H1 (cell line): ENCODE results near the gene PALM. TPM values are rescaled to one million over a fixed set of nuclear protein-coding genes. Genes with fewer than 3 reads are reported as not detected.

Source experiments
- CTCF ChIA-PET: fragments of 300-600 bp; sonication (Branson Sonifier 250); formaldehyde crosslinking; loops from one replicate; lab custom pipeline; 2021; ENCODE audit not compliant: partially characterized antibody; lab: Charles Lee
- POLR2A ChIA-PET: fragments of 300-600 bp; sonication (Branson Sonifier 250); formaldehyde crosslinking; loops from one replicate; lab custom pipeline; 2021; ENCODE audit warnings: inconsistent platforms; ENCODE audit not compliant: partially characterized antibody; lab: Charles Lee
- DNase-seq, 2 experiments: peaks; one replicate each; pipeline versions ENCODE4 v3.0.0 to v3.0.0-alpha.2; 2010 to 2022; ENCODE audit warnings: low spot score in 2 of 2, low read depth in 1 of 2, mixed read lengths in 1 of 2
- FAIRE-seq: peaks from 2 replicates; lab custom pipeline; 2011; peaks lifted over from hg19 to GRCh38; lab: Jason Lieb, UNC
- H2AFZ ChIP-seq: 2 replicates; pipeline ENCODE4 v1.8.1; 2012; ENCODE audit warnings: low read length, inconsistent platforms
- H2AK5ac ChIP-seq: 2 replicates; pipeline ENCODE4 v1.6.1; 2013; ENCODE audit warnings: low read depth, low read length
- H2BK120ac ChIP-seq: replicated peaks from 2 replicates; pipeline ENCODE3; 2013; ENCODE audit warnings: low read depth, low read length, inconsistent platforms
- H2BK12ac ChIP-seq: 2 replicates; pipeline ENCODE4 v1.6.1; 2013; ENCODE audit warnings: low read depth, low read length
- H2BK15ac ChIP-seq: 2 replicates; pipeline ENCODE4 v1.6.1; 2013; ENCODE audit warnings: low read length
- H2BK20ac ChIP-seq: 2 replicates; pipeline ENCODE4 v1.6.1; 2013; ENCODE audit warnings: low read length
- H2BK5ac ChIP-seq: 2 replicates; pipeline ENCODE4 v1.6.1; 2013; ENCODE audit warnings: low read depth, low read length
- H3K14ac ChIP-seq: 2 replicates; pipeline ENCODE4 v1.6.1; 2013; ENCODE audit warnings: inconsistent platforms; ENCODE audit not compliant: insufficient read length
- H3K18ac ChIP-seq: 2 replicates; pipeline ENCODE4 v1.6.1; 2013; ENCODE audit warnings: low read length; ENCODE audit errors: extremely low read depth
- H3K23ac ChIP-seq: 2 replicates; pipeline ENCODE4 v1.6.1; 2013; ENCODE audit warnings: inconsistent platforms; ENCODE audit not compliant: insufficient read length
- H3K23me2 ChIP-seq: 2 replicates; pipeline ENCODE4 v1.6.1; 2013; ENCODE audit warnings: low read depth, low read length
- H3K27ac ChIP-seq: 2 replicates; pipeline ENCODE4 v1.6.1; 2011; ENCODE audit warnings: low read depth, low read length, inconsistent platforms
- H3K27me3 ChIP-seq, 4 experiments: replicated peaks in 1 of 4; 1 replicate in 1 of 4; 2 replicates in 3 of 4; pipeline versions ENCODE4 v1.6.1 to v1.8.1; 2011 to 2013; ENCODE audit warnings: low read length in 3 of 4, mild to moderate bottlenecking in 3 of 4, inconsistent platforms in 2 of 4, mixed read lengths in 2 of 4, moderate library complexity in 1 of 4; ENCODE audit not compliant: control insufficient read depth in 3 of 4, insufficient read depth in 3 of 4; ENCODE audit errors: extremely low read depth in 1 of 4
- H3K36me3 ChIP-seq, 4 experiments: 2 replicates each; pipeline versions ENCODE4 v1.6.1 to v1.8.1; 2011 to 2013; ENCODE audit warnings: mild to moderate bottlenecking in 4 of 4, low read length in 3 of 4, moderate library complexity in 2 of 4, control low read depth in 1 of 4, inconsistent platforms in 1 of 4; ENCODE audit not compliant: insufficient read depth in 4 of 4, control insufficient read depth in 2 of 4
- H3K4ac ChIP-seq: replicated peaks from 2 replicates; pipeline ENCODE3; 2013; ENCODE audit warnings: low read length, low read depth, mixed read lengths, inconsistent platforms; ENCODE audit not compliant: insufficient read length
- H3K4me1 ChIP-seq, 4 experiments: replicated peaks in 1 of 4; 1 replicate in 1 of 4; 2 replicates in 3 of 4; pipeline versions ENCODE4 v1.6.1 to v1.8.1; 2011 to 2013; ENCODE audit warnings: low read length in 3 of 4, inconsistent platforms in 2 of 4, mixed read lengths in 1 of 4; ENCODE audit not compliant: insufficient read depth in 4 of 4, control insufficient read depth in 3 of 4
- H3K4me2 ChIP-seq, 2 experiments: 2 replicates each; pipeline versions ENCODE4 v1.6.1 to v1.8.1; 2011 to 2013; ENCODE audit warnings: low read depth in 2 of 2, low read length in 2 of 2, control low read depth in 1 of 2, inconsistent platforms in 1 of 2, mild to moderate bottlenecking in 1 of 2; ENCODE audit not compliant: insufficient read depth in 1 of 2
- H3K4me3 ChIP-seq, 4 experiments: fragments of 200-600, 300-600 bp in 1 of 4; sonication (generic), shearing (Covaris generic), sonication (Bioruptor Twin) in 1 of 4; 2 replicates each; pipeline versions ENCODE4 v1.5.1 to v1.8.1; 2011 to 2016; ENCODE audit warnings: low read length in 4 of 4, low read depth in 3 of 4, control low read depth in 2 of 4, inconsistent platforms in 2 of 4, mild to moderate bottlenecking in 2 of 4, mixed read lengths in 1 of 4, moderate library complexity in 1 of 4; ENCODE audit not compliant: insufficient read depth in 2 of 4; ENCODE audit errors: extremely low read depth in 1 of 4
- H3K56ac ChIP-seq: replicated peaks from 2 replicates; pipeline ENCODE3; 2013; ENCODE audit warnings: low read depth, mild to moderate bottlenecking, mixed read lengths, low read length, inconsistent platforms; ENCODE audit not compliant: insufficient read length
- H3K79me1 ChIP-seq: 2 replicates; pipeline ENCODE4 v1.6.1; 2013; ENCODE audit warnings: low read depth, low read length, control low read depth
- H3K79me2 ChIP-seq, 2 experiments: 2 replicates each; pipeline versions ENCODE4 v1.6.1 to v1.8.1; 2012 to 2013; ENCODE audit warnings: low read length in 2 of 2, mild to moderate bottlenecking in 2 of 2, inconsistent platforms in 1 of 2; ENCODE audit not compliant: insufficient read depth in 2 of 2, control insufficient read depth in 1 of 2
- H3K9ac ChIP-seq, 4 experiments: replicated peaks in 1 of 4; 1 replicate in 1 of 4; 2 replicates in 3 of 4; pipeline versions ENCODE4 v1.6.1 to v1.8.1; 2011 to 2013; ENCODE audit warnings: low read depth in 3 of 4, low read length in 3 of 4, control low read depth in 2 of 4, mild to moderate bottlenecking in 2 of 4, moderate library complexity in 2 of 4, inconsistent platforms in 1 of 4; ENCODE audit errors: extremely low read depth in 1 of 4
- H3K9me3 ChIP-seq, 2 experiments: 2 replicates each; pipeline versions ENCODE4 v1.6.1 to v1.8.1; 2012 to 2013; ENCODE audit warnings: mild to moderate bottlenecking in 2 of 2, moderate library complexity in 2 of 2, control low read depth in 1 of 2, inconsistent platforms in 1 of 2, low read depth in 1 of 2, low read length in 1 of 2, mixed read lengths in 1 of 2; ENCODE audit not compliant: insufficient read depth in 2 of 2
- H4K20me1 ChIP-seq, 2 experiments: replicated peaks in 1 of 2; 2 replicates each; pipeline versions ENCODE3 to v1.8.1; 2011 to 2013; ENCODE audit warnings: inconsistent platforms in 2 of 2, low read length in 2 of 2, mild to moderate bottlenecking in 1 of 2; ENCODE audit not compliant: insufficient read depth in 2 of 2, control insufficient read depth in 1 of 2
- H4K5ac ChIP-seq: 2 replicates; pipeline ENCODE4 v1.6.1; 2013; ENCODE audit warnings: low read length, low read depth, mixed read lengths, inconsistent platforms; ENCODE audit not compliant: insufficient read length
- H4K8ac ChIP-seq: 2 replicates; pipeline ENCODE4 v1.8.0; 2013; ENCODE audit warnings: mild to moderate bottlenecking, moderate library complexity, low read length, inconsistent platforms; ENCODE audit not compliant: insufficient read depth; ENCODE audit errors: extremely low read depth
- H4K91ac ChIP-seq: replicated peaks from 2 replicates; pipeline ENCODE3; 2013; ENCODE audit warnings: low read length, mixed read lengths, inconsistent platforms; ENCODE audit not compliant: insufficient read length
- EGR1 ChIP-seq: IDR thresholded peaks from 2 replicates; pipeline ENCODE4 v1.6.1; 2011; ENCODE audit warnings: low read depth, low read length, borderline replicate concordance
- EP300 ChIP-seq, 2 experiments: IDR thresholded peaks; 1 replicate in 1 of 2; 2 replicates in 1 of 2; pipeline ENCODE4 v1.6.1; 2011 to 2012; ENCODE audit warnings: low read depth in 2 of 2, low read length in 2 of 2, mild to moderate bottlenecking in 2 of 2, borderline replicate concordance in 1 of 2, inconsistent platforms in 1 of 2, moderate library complexity in 1 of 2
- EZH2 ChIP-seq: fragments of 200-600 bp; sonication (generic); IDR thresholded peaks from 2 replicates; pipeline ENCODE4 v1.7.1; 2012; ENCODE audit warnings: low read depth, mild to moderate bottlenecking, moderate library complexity, low read length, inconsistent platforms; ENCODE audit not compliant: severe bottlenecking
- GABPA ChIP-seq: IDR thresholded peaks from 2 replicates; pipeline ENCODE4 v1.6.1; 2011; ENCODE audit warnings: mild to moderate bottlenecking, low read length, moderate library complexity, borderline replicate concordance; ENCODE audit not compliant: insufficient read depth
- POLR2AphosphoS5 ChIP-seq: IDR thresholded peaks from 2 replicates; pipeline ENCODE4 v1.6.1; 2011; ENCODE audit warnings: low read depth, low read length
- RFX5 ChIP-seq: IDR thresholded peaks from 2 replicates; pipeline ENCODE4 v1.6.1; 2011; ENCODE audit warnings: low read depth, low read length, improper control_type of control experiment, borderline replicate concordance
- RNF2 ChIP-seq: fragments of 200-900, 300-1000 bp; sonication (generic); IDR thresholded peaks from 2 replicates; pipeline ENCODE4 v1.7.1; 2016; ENCODE audit warnings: borderline replicate concordance, low read depth, mild to moderate bottlenecking, antibody characterized with exemption, low read length; ENCODE audit not compliant: poor library complexity, severe bottlenecking; ENCODE audit errors: missing control alignments
- SAP30 ChIP-seq: fragments of 300-600 bp; sonication (generic); IDR thresholded peaks from 2 replicates; pipeline ENCODE4 v1.7.1; 2012; ENCODE audit warnings: low read length, moderate library complexity, mild to moderate bottlenecking, inconsistent platforms; ENCODE audit not compliant: insufficient read depth, insufficient replicate concordance
- WGBS, 2 experiments: shearing (Covaris generic) in 1 of 2; methylation state at CpG; one replicate each; pipeline versions ENCODE4 v1.1.6 to v1.1.7; 2013 to 2015; ENCODE audit warnings: low lambda C conversion rate in 2 of 2, mixed read lengths in 2 of 2, inconsistent platforms in 1 of 2, low coverage in 1 of 2, missing lambda C conversion rate in 1 of 2; ENCODE audit not compliant: insufficient replicate concordance in 2 of 2, insufficient coverage in 1 of 2, insufficient read length in 1 of 2; ENCODE audit errors: extremely low coverage in 1 of 2, missing lambda C conversion rate in 1 of 2; 5-methylcytosine and 5-hydroxymethylcytosine counted together
- polyA plus RNA-seq, 7 experiments: library from polyadenylated mRNA; depleted of rRNA in 3 of 7; stranded (reverse) in 5 of 7; unstranded in 2 of 7; fragments of >200 nt in 5 of 7; fragments of 200-250 nt in 2 of 7; gene quantifications; 1 replicate in 5 of 7; 2 replicates in 1 of 7; 4 replicates in 1 of 7; pipeline versions ENCODE4 v1.2.1 to v1.2.3, GENCODE V29; 2011 to 2013; ENCODE audit warnings: missing spikeins in 2 of 7, mixed read lengths in 2 of 7
- total RNA-seq: library from RNA; stranded (reverse); fragmentation: NEBNext Ultra II Directional; extraction: Animal tissue kit (Norgen Biotek cat#: 25700); gene quantifications from 2 replicates; pipeline ENCODE4 v1.2.1, GENCODE V29; 2021
- TF ChIP-seq, protein P1 (sequence below): IDR thresholded peaks from 2 replicates; pipeline ENCODE4 v1.6.1; 2012; ENCODE audit warnings: inconsistent platforms

Gene PALM
- total and polyA plus RNA-seq, 2 of the 8 experiments (the other 6 are each of a cell fraction or from before 2014, with no cell fraction given) = 5.7 to 16.5 TPM

DNA sequence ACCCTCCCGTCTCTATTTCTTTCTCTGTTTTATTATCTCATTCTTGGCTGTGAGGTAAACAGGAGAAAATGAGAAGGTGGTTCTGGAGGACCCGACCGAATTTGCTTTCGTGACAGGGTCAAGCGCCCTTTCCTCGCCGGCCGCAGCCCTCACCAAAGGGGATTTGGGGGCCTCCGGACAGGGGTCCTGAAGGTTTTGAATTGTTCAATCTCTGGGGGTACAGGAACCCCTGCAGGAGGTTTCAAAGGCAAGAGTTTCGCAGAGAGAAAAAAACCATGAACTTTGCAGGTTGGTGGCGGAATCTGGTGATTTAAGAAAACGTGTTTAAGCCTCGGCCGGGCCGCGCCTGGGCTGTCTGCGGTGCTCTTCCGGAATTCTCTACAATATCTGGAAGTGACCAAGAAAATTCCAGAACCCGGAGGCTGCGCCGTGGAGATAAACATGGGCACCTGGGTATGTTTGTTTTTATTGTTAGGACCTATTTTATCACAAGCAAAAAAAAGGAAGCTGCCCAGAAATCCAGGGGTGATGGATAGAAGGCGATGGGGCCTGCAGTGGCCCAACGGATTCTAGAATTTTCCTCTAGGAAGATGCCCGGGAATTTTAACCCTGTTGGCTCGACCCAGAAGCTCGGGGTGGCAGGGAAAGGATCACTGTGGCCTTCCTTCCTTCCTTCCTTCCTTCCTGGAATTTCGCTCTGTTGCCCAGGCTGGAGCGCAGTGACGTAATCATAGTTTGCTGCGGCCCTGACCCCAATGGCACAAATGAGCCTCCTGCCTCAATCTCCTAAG, 74.3 kb downstream of the PALM start:
- Histone ChIP-seq H3K36me3 (no peaks in the 10 kb centered on the region), H2AFZ (no peak overlapping the region), H4K20me1 (no peaks in the 10 kb centered on the region), H2BK5ac (peak overlapping the region; percentile 83; the same call in 1 of the 2 replicates), H3K27me3 (no peaks in the 10 kb centered on the region), H3K23ac (peak overlapping the region; percentile 1), H3K79me1 (no peaks in the 10 kb centered on the region; the same call in 1 of the 2 replicates), H3K9ac (peak overlapping the region in 2 of 4 experiments; percentile 10 to 60; a peak in 1 of 7 replicates), H3K23me2 (no peaks in the 10 kb centered on the region), H2AK5ac (peak overlapping the region; percentile 98; the same call in 1 of the 2 replicates), H3K4me3 (peak overlapping the region; percentile 34 to 53 (median 38); a peak in 7 of 8 replicates), H3K18ac (peak overlapping the region; percentile 86), H3K56ac (no peak overlapping the region), H2BK20ac (0 out of 2 replicates have a peak overlapping the region, but pooled peaks have one; percentile 32), H3K4ac (no peak overlapping the region), H3K27ac (peak overlapping the region; percentile 12; the same call in 1 of the 2 replicates), H3K4me1 (peaks cover 7 to 16% (median 12%) of the 10 kb centered on the region in 4 experiments), H4K91ac (peak overlapping the region; percentile 34), H2BK120ac (peak overlapping the region; percentile 51), H3K14ac (no peak overlapping the region), H3K9me3 (no peaks in the 10 kb centered on the region), H2BK15ac (no peak overlapping the region), H4K5ac (peak overlapping the region; percentile 9), H3K4me2 (peak overlapping the region; percentile 56 to 67), H3K79me2 (peaks cover 0 to 2% of the 10 kb centered on the region in 2 experiments; a peak in 2 of 4 replicates), H4K8ac (peak overlapping the region; percentile 82; the same call in 1 of the 2 replicates), H2BK12ac (peak overlapping the region; percentile 97)
- POLR2A ChIA-PET = interaction anchor here (1.2 to 9.0 kb wide), 9 partner anchors 10 to 244 kb away, joined by 3 to 61 read pairs (median 12); partner anchors contain the start of genes CNN2 and PTBP1
- no peak for FAIRE-seq
- DNase-seq = peak in 1 of 2 experiments; percentile 65
- CTCF ChIA-PET = interaction anchor here (0.6 to 1.1 kb wide), 3 partner anchors 9 to 113 kb away, joined by 3 read pairs; no protein-coding TSS in a partner anchor
- 65% methylated on average over 30 of the region's 30 CpGs; no CpG with 5 or more reads in 1 of the 2 experiments for WGBS, 2 experiments
- TF ChIP-seq POLR2AphosphoS5 (no peak), EP300 (IDR thresholded peaks at IDR 0.05; ENCODE audit: borderline replicate concordance in 1 of 2, low read depth in 2 of 2, low read length in 2 of 2) (no peak), RFX5 (no peak), RNF2 (no peak), EZH2 (no peak), SAP30 (no peak), EGR1 (no peak), GABPA (no peak)
- TF ChIP-seq, protein P1, sequence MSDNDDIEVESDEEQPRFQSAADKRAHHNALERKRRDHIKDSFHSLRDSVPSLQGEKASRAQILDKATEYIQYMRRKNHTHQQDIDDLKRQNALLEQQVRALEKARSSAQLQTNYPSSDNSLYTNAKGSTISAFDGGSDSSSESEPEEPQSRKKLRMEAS = no peak
